Erythroblast (primary cell): ENCODE data around the gene MRPL9.

ENCODE experiments used
- GATA1 ChIP-seq: IDR thresholded peaks from 2 replicates; pipeline ENCODE4 v1.6.1; 2011; ENCODE audit warnings: low read depth, mild to moderate bottlenecking, control low read depth, low read length, moderate library complexity
- POLR2A ChIP-seq: IDR thresholded peaks from 2 replicates; pipeline ENCODE4 v1.6.1; 2011; ENCODE audit warnings: mild to moderate bottlenecking, low read length

GRCh38 chr1:151715726-151716404 lies 47.4 kb downstream of the MRPL9 start:
- TF ChIP-seq POLR2A = no peak
- TF ChIP-seq GATA1 = no peak
